Measurements from ENCODE around the gene LRRC49.

The LRRC49 gene

DNA sequence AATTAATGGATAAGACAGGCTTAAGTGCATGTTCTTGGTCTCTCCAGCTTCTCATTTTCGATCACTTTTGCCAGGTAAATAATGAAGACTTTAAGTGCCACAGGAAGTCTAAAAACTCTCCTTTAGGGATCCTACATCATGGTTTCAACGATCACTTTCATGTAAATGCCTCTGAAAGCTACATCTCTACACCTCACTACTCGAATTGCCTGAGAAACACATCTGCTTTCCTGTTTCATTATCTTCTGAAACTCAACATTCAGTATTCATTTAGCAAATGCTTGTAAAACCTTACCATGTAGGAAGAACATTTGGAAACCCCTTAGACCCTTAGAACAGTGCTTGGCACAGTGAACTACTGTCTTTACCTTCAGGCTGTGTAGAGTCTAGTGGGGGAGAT, 16.6 kb upstream of the LRRC49 start:
- TF ChIP-seq, protein P1, sequence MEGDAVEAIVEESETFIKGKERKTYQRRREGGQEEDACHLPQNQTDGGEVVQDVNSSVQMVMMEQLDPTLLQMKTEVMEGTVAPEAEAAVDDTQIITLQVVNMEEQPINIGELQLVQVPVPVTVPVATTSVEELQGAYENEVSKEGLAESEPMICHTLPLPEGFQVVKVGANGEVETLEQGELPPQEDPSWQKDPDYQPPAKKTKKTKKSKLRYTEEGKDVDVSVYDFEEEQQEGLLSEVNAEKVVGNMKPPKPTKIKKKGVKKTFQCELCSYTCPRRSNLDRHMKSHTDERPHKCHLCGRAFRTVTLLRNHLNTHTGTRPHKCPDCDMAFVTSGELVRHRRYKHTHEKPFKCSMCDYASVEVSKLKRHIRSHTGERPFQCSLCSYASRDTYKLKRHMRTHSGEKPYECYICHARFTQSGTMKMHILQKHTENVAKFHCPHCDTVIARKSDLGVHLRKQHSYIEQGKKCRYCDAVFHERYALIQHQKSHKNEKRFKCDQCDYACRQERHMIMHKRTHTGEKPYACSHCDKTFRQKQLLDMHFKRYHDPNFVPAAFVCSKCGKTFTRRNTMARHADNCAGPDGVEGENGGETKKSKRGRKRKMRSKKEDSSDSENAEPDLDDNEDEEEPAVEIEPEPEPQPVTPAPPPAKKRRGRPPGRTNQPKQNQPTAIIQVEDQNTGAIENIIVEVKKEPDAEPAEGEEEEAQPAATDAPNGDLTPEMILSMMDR (IDR thresholded peaks at IDR 0.05; ENCODE audit: low read depth, low read length, poor library complexity, severe bottlenecking): no peak
- TF ChIP-seq EZH2phosphoT487 (IDR thresholded peaks at IDR 0.05; ENCODE audit: borderline replicate concordance, low read length): no peak
- no peaks in the 10 kb centered on the region for H3K36me3 ChIP-seq (ENCODE audit: control insufficient read depth, low read length)
- H3K4me2 ChIP-seq (ENCODE audit: low read length): no peak overlapping the region
- H3F3A ChIP-seq (ENCODE audit: control insufficient read depth, insufficient read depth): no peaks in the 10 kb centered on the region
- no peaks in the 10 kb centered on the region for H3K4me1 ChIP-seq (ENCODE audit: control insufficient read depth, low read length)
- H3K4me3 ChIP-seq (ENCODE audit: low read length): no peak overlapping the region
- H3K9me2 ChIP-seq (replicated peaks; ENCODE audit: control insufficient read depth, low read length): no peaks in the 10 kb centered on the region
- H3K9me3 ChIP-seq (ENCODE audit: control insufficient read depth, insufficient read depth, low read length): no peaks in the 10 kb centered on the region; the same call in 1 of the 2 replicates
- H3K27me3 ChIP-seq (ENCODE audit: control insufficient read depth, low read length): peaks cover 8% of the 10 kb centered on the region; the same call in 1 of the 2 replicates
- H3K27ac ChIP-seq (ENCODE audit: low read depth, low read length): no peak overlapping the region
- no peaks in the 10 kb centered on the region for H3K79me2 ChIP-seq (ENCODE audit: control insufficient read depth, low read length)
- H4K20me1 ChIP-seq (ENCODE audit: control insufficient read depth, insufficient read depth, low read depth, low read length): no peaks in the 10 kb centered on the region

DNA sequence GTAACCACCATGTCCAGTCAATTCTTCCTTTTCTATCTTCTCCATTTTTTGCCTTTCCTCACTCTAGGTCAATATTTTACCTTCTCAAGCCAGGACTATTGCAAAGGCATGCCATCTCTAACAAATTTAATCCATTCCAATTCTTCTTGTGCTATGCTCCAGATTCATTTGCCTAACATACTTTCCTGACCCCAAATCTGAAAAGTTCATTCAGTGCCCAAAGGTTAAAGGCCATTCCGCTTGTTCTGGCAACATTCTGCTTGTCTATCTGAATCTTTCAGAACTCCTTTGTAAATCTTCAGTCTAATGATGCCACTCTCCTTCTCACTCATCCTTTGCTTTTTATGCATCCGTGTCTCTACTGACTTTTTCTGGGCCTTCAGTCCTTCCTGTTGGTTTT, 15.9 kb upstream of the LRRC49 start:
- Histone ChIP-seq H3K9me2 (replicated peaks; ENCODE audit: control insufficient read depth, low read length) (no peaks in the 10 kb centered on the region), H3K4me3 (ENCODE audit: low read length) (no peak overlapping the region), H3F3A (ENCODE audit: control insufficient read depth, insufficient read depth) (no peaks in the 10 kb centered on the region), H4K20me1 (ENCODE audit: control insufficient read depth, insufficient read depth, low read depth, low read length) (no peaks in the 10 kb centered on the region), H3K9me3 (ENCODE audit: control insufficient read depth, insufficient read depth, low read length) (no peaks in the 10 kb centered on the region; the same call in 1 of the 2 replicates), H3K4me1 (ENCODE audit: control insufficient read depth, low read length) (no peaks in the 10 kb centered on the region), H3K27me3 (ENCODE audit: control insufficient read depth, low read length) (peaks cover 8% of the 10 kb centered on the region; the same call in 1 of the 2 replicates), H3K36me3 (ENCODE audit: control insufficient read depth, low read length) (no peaks in the 10 kb centered on the region), H3K79me2 (ENCODE audit: control insufficient read depth, low read length) (no peaks in the 10 kb centered on the region), H3K27ac (ENCODE audit: low read depth, low read length) (no peak overlapping the region), H3K4me2 (ENCODE audit: low read length) (no peak overlapping the region)
- TF ChIP-seq EZH2phosphoT487 (IDR thresholded peaks at IDR 0.05; ENCODE audit: borderline replicate concordance, low read length): no peak
- TF ChIP-seq, protein P1 (IDR thresholded peaks at IDR 0.05; ENCODE audit: low read depth, low read length, poor library complexity, severe bottlenecking): no peak

DNA sequence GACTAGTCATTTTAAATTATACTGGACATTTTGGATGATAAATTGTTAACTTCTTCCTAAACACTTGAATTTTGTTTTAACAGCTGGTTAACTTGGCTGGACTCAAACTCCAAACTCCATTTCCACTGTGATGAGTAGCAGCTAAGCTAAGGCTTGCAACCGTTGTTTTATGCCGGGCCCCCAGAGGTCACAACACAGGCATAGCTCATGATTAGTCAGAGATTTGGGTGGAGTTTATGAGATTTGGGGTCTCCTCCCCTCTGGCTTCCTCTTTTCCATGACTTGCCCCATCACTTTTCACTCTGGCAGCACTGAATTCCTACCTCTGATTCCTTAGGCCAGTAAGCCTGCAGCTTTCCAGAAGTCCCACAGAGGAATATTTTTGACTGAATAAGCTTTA, 13.2 kb upstream of the LRRC49 start:
- H3K4me1 ChIP-seq (ENCODE audit: control insufficient read depth, low read length): no peaks in the 10 kb centered on the region
- no peak overlapping the region for H3K4me3 ChIP-seq (ENCODE audit: low read length)
- TF ChIP-seq EZH2phosphoT487 (IDR thresholded peaks at IDR 0.05; ENCODE audit: borderline replicate concordance, low read length): no peak
- TF ChIP-seq, protein P1 (IDR thresholded peaks at IDR 0.05; ENCODE audit: low read depth, low read length, poor library complexity, severe bottlenecking): no peak
- H3K4me2 ChIP-seq (ENCODE audit: low read length): no peak overlapping the region
- no peaks in the 10 kb centered on the region for H4K20me1 ChIP-seq (ENCODE audit: control insufficient read depth, insufficient read depth, low read depth, low read length)
- no peak overlapping the region for H3K27ac ChIP-seq (ENCODE audit: low read depth, low read length)
- no peaks in the 10 kb centered on the region for H3K9me3 ChIP-seq (ENCODE audit: control insufficient read depth, insufficient read depth, low read length)
- H3F3A ChIP-seq (ENCODE audit: control insufficient read depth, insufficient read depth): no peaks in the 10 kb centered on the region
- peaks cover 8% of the 10 kb centered on the region; the same call in 1 of the 2 replicates for H3K27me3 ChIP-seq (ENCODE audit: control insufficient read depth, low read length)
- H3K36me3 ChIP-seq (ENCODE audit: control insufficient read depth, low read length): no peaks in the 10 kb centered on the region
- no peaks in the 10 kb centered on the region for H3K79me2 ChIP-seq (ENCODE audit: control insufficient read depth, low read length)
- H3K9me2 ChIP-seq (replicated peaks; ENCODE audit: control insufficient read depth, low read length): no peaks in the 10 kb centered on the region
